B cell (primary cell): Measurements from ENCODE around the gene RPS8. TPM values are rescaled to one million over a fixed set of nuclear protein-coding genes. Genes with fewer than 3 reads are reported as not detected.

ENCODE experiments used
- ATAC-seq: fragments of 200-7000 bp; cut with Tn5 transposase; one replicate; pipeline ENCODE4 v1.10.0; 2021; ENCODE audit warnings: low read depth, mild to moderate bottlenecking, moderate number of reproducible peaks, moderate library complexity
- CTCF ChIA-PET: fragments of 350-600 bp; sonication (Branson Sonifier 250); formaldehyde crosslinking; loops from one replicate; lab custom pipeline; 2021; ENCODE audit warnings: antibody characterized with exemption, inconsistent platforms; lab: Charles Lee
- POLR2A ChIA-PET: fragments of 350-600 bp; sonication (Branson Sonifier 250); formaldehyde crosslinking; loops from one replicate; lab custom pipeline; 2021; ENCODE audit warnings: antibody characterized with exemption; lab: Charles Lee
- DNase-seq: peaks from one replicate; pipeline ENCODE4 v3.0.0; 2013
- H2AFZ ChIP-seq: 2 replicates; pipeline ENCODE4 v1.6.1; 2012; ENCODE audit warnings: mild to moderate bottlenecking, low read depth, low read length; ENCODE audit not compliant: insufficient read depth, poor library complexity, severe bottlenecking
- H3K27ac ChIP-seq, 2 donors: 1 replicate in 1 of 2; 2 replicates in 1 of 2; pipeline ENCODE4 v1.5.1; 2012 to 2013; ENCODE audit warnings: low read length in 2 of 2, mild to moderate bottlenecking in 2 of 2, moderate library complexity in 1 of 2
- H3K27me3 ChIP-seq, 4 experiments: fragments of 200-600 bp in 1 of 4; sonication (generic) in 1 of 4; replicated peaks in 1 of 4; 1 replicate in 2 of 4; 2 replicates in 2 of 4; pipeline versions ENCODE4 v1.6.1 to v1.7.0; 2013 to 2016; ENCODE audit warnings: low read length in 3 of 4, mild to moderate bottlenecking in 2 of 4, mixed read lengths in 1 of 4, moderate library complexity in 1 of 4; ENCODE audit not compliant: insufficient read depth in 4 of 4, control insufficient read depth in 3 of 4; ENCODE audit errors: control extremely low read depth in 1 of 4
- H3K36me3 ChIP-seq, 2 experiments: replicated peaks in 1 of 2; 1 replicate in 1 of 2; 2 replicates in 1 of 2; pipeline versions ENCODE4 v1.6.1 to v1.7.1; 2013; ENCODE audit warnings: low read length in 1 of 2; ENCODE audit not compliant: insufficient read depth in 2 of 2, control insufficient read depth in 1 of 2; ENCODE audit errors: control extremely low read depth in 1 of 2, extremely low read depth in 1 of 2
- H3K4me1 ChIP-seq, 2 donors: fragments of 200-600 bp in 1 of 2; sonication (generic) in 1 of 2; 1 replicate in 1 of 2; 2 replicates in 1 of 2; pipeline versions ENCODE4 v1.5.1 to v1.6.1; 2013 to 2017; ENCODE audit warnings: low read length in 2 of 2; ENCODE audit not compliant: control insufficient read depth in 2 of 2, insufficient read depth in 2 of 2
- H3K4me2 ChIP-seq: replicated peaks from 2 replicates; pipeline ENCODE3; 2012; ENCODE audit warnings: mild to moderate bottlenecking, low read depth, low read length; ENCODE audit not compliant: poor library complexity, severe bottlenecking
- H3K4me3 ChIP-seq, 5 experiments: fragments of 200-600 bp in 1 of 5; sonication (generic) in 1 of 5; 1 replicate in 3 of 5; 2 replicates in 2 of 5; pipeline versions ENCODE4 v1.5.1 to v1.7.0; 2011 to 2016; ENCODE audit warnings: low read length in 4 of 5, mild to moderate bottlenecking in 4 of 5, low read depth in 2 of 5, control low read depth in 1 of 5, moderate library complexity in 1 of 5; ENCODE audit not compliant: insufficient read depth in 1 of 5; ENCODE audit errors: control extremely low read depth in 1 of 5, extremely low read depth in 1 of 5
- H3K79me2 ChIP-seq: fragments of 200-600 bp; sonication (generic); one replicate; pipeline ENCODE4 v1.6.0; 2016; ENCODE audit warnings: low read length; ENCODE audit not compliant: control insufficient read depth, insufficient read depth
- H3K9ac ChIP-seq: fragments of 200-600 bp; sonication (generic); 2 replicates; pipeline ENCODE4 v1.6.1; 2017; ENCODE audit warnings: mild to moderate bottlenecking, low read length, moderate library complexity
- H3K9me3 ChIP-seq, 3 donors: one replicate each; pipeline versions ENCODE4 v1.6.1 to v1.7.1; 2013; ENCODE audit warnings: low read length in 2 of 3; ENCODE audit not compliant: control insufficient read depth in 2 of 3, insufficient read depth in 1 of 3; ENCODE audit errors: control extremely low read depth in 1 of 3
- H4K20me1 ChIP-seq: 2 replicates; pipeline ENCODE4 v1.6.0; 2012; ENCODE audit warnings: mild to moderate bottlenecking, low read length; ENCODE audit not compliant: insufficient read depth, control insufficient read depth, poor library complexity, severe bottlenecking
- H3K27ac Mint-ChIP-seq: one replicate; pipeline ENCODE4 v1.8.0; 2021; ENCODE audit warnings: mixed read lengths
- H3K27me3 Mint-ChIP-seq: one replicate; pipeline ENCODE4 v1.8.0; 2021; ENCODE audit warnings: mixed read lengths
- H3K4me1 Mint-ChIP-seq: one replicate; pipeline ENCODE4 v1.8.0; 2021; ENCODE audit warnings: mixed read lengths
- H3K4me3 Mint-ChIP-seq: one replicate; pipeline ENCODE4 v1.8.0; 2021; ENCODE audit warnings: mixed read lengths
- H3K9me3 Mint-ChIP-seq: one replicate; pipeline ENCODE4 v1.8.0; 2022; ENCODE audit warnings: mixed read lengths; ENCODE audit not compliant: insufficient read depth
- CTCF ChIP-seq: fragments of 200-600 bp; IDR thresholded peaks from one replicate; pipeline ENCODE4 v1.8.0; 2022; ENCODE audit warnings: antibody characterized with exemption, mild to moderate bottlenecking
- EZH2 ChIP-seq: IDR thresholded peaks from 2 replicates; pipeline ENCODE4 v1.6.1; 2012; ENCODE audit warnings: borderline replicate concordance, low read depth, mild to moderate bottlenecking, moderate library complexity, low read length; ENCODE audit not compliant: insufficient read depth, poor library complexity, severe bottlenecking
- WGBS: methylation state at CpG from one replicate; pipeline ENCODE4 v1.1.5; 2013; ENCODE audit warnings: missing lambda C conversion rate; ENCODE audit not compliant: insufficient coverage; 5-methylcytosine and 5-hydroxymethylcytosine counted together
- intact Hi-C: fragments of 100-400 bp; cut with micrococcal nuclease; formaldehyde crosslinking; loops from one replicate; pipeline ENCODE4 v1.10.0; 2022
- polyA plus RNA-seq: library from polyadenylated mRNA; depleted of rRNA; stranded (reverse); fragments of >200 nt; gene quantifications from 2 replicates; pipeline ENCODE4 v1.2.3, GENCODE V29; 2012
- total RNA-seq, 2 donors: library from RNA; stranded (reverse); fragments of 120-200 nt in 1 of 2; gene quantifications; 1 replicate in 1 of 2; 2 replicates in 1 of 2; pipeline versions ENCODE4 v1.2.3 to v1.2.4, GENCODE V29; 2013 to 2022

Gene RPS8
- total and polyA plus RNA-seq, 2 donors (not counting 1 experiment from before 2014, with no cell fraction given): 2,525 to 4,047 TPM

- no peak overlapping the region for H3K9ac ChIP-seq
- ATAC-seq (no peak), DNase-seq (no peak)
- CTCF ChIA-PET: interaction anchor here (0.5 to 0.8 kb wide), 2 partner anchors 9 to 180 kb away, joined by 3 to 4 read pairs; no protein-coding TSS in a partner anchor
- H3K4me1 ChIP-seq: peaks cover 35 to 46% of the 10 kb centered on the region in 2 donors
- peaks cover 0 to 54% of the 10 kb centered on the region in 2 experiments for H3K36me3 ChIP-seq
- Mint-ChIP-seq H3K4me3 (no peak overlapping the region), H3K27me3 (no peaks in the 10 kb centered on the region), H3K9me3 (no peaks in the 10 kb centered on the region), H3K4me1 (peaks cover 51% of the 10 kb centered on the region), H3K27ac (no peak overlapping the region)
- no peak for TF ChIP-seq EZH2
- no peak for TF ChIP-seq CTCF
- WGBS: 94% methylated on average over 14 of the region's 14 CpGs
- no peaks in the 10 kb centered on the region for H3K79me2 ChIP-seq
- H4K20me1 ChIP-seq: peaks cover 38% of the 10 kb centered on the region
- H3K27me3 ChIP-seq: no peaks in the 10 kb centered on the region
- POLR2A ChIA-PET: interaction anchor here (0.7 kb wide), 1 partner anchor 17 kb away, joined by 3 read pairs; no protein-coding TSS in a partner anchor
- no peak overlapping the region for H3K27ac ChIP-seq
- no peak overlapping the region for H3K4me2 ChIP-seq
- no peaks in the 10 kb centered on the region for H3K9me3 ChIP-seq
- intact Hi-C loops: no loop called here
- no peak overlapping the region for H3K4me3 ChIP-seq
- no peak overlapping the region for H2AFZ ChIP-seq
These were observed 5.3 kb downstream of the RPS8 start for GRCh38 chr1:44780583-44781121.

GRCh38 chr1:44783697-44784093, 8.4 kb downstream of the RPS8 start:
- Histone ChIP-seq H2AFZ (peak overlapping the region; percentile 85), H3K36me3 (peaks cover 0 to 25% of the 10 kb centered on the region in 2 experiments), H3K4me2 (peak overlapping the region; percentile 90), H3K27ac (peak overlapping the region; percentile 40 to 58), H3K79me2 (no peaks in the 10 kb centered on the region), H4K20me1 (peaks cover 10% of the 10 kb centered on the region), H3K27me3 (no peaks in the 10 kb centered on the region), H3K9me3 (no peaks in the 10 kb centered on the region), H3K4me1 (peaks cover 25 to 34% of the 10 kb centered on the region in 2 donors), H3K4me3 (peak overlapping the region in 4 of 5 experiments; percentile 38 to 69 (median 56)), H3K9ac (peak overlapping the region; percentile 64)
- no peak for ATAC-seq
- H3K9me3 Mint-ChIP-seq: no peaks in the 10 kb centered on the region
- no peak for DNase-seq
- POLR2A ChIA-PET: interaction anchor here (0.6 to 3.1 kb wide), 7 partner anchors 8 to 227 kb away, joined by 3 to 25 read pairs (median 4); partner anchors contain the start of genes HECTD3 and RPS8
- CTCF ChIA-PET: interaction anchor here (0.9 to 5.5 kb wide), 10 partner anchors 8 to 228 kb away, joined by 3 to 44 read pairs (median 8); partner anchors contain the start of genes HECTD3, PLK3, RNU5D-1 and RPS8
- H3K27me3 Mint-ChIP-seq: no peaks in the 10 kb centered on the region
- H3K27ac Mint-ChIP-seq: peak overlapping the region; percentile 83
- WGBS: 57% methylated on average over 8 of the region's 8 CpGs
- H3K4me1 Mint-ChIP-seq: peaks cover 36% of the 10 kb centered on the region
- H3K4me3 Mint-ChIP-seq: peak overlapping the region; percentile 82
- TF ChIP-seq EZH2 (no peak), CTCF (no peak)
- intact Hi-C loops: no loop called here
